ENCODE results near the gene B4GALT2.

DNA sequence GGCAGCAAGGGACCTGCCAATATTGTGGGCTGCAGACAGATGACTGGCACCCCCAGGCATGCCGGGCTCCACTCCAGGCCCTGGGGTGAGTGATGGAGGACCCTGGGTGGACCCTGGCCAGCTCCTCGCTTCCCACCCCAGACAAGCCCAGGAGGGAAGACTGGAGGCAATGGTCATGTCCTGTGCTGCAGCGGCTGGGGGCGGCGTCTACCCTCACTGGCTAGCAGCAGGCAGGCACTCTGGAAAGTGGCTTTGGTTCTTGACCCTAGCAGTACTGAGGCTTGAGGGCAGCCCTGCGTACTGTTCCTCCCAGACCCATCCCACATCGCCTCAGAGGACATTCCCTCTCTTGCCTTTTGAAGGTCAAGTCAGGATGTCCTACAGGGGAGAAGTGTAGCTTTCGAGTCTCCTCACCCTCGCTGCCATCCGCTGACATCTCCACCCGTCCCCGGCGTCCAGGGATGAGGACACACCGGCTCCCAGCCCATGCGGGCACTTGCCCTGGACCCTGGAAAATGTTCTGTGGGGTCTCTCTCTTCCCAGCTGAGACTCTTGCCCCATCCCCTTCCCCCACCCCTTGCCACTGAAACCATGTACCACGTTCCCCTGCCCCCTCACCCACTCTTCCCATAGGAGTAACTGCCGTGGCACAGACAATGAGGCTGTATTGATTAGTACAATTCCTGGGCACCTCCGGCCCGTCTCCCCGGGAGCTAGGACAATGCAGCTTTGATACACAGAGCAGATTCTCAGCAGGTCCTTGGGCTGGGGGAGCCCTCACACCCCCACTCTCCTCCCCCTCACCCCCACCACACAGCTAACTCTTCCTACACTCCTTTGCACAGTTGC, 37.3 kb downstream of the B4GALT2 start:
- TF ChIP-seq, protein P1, sequence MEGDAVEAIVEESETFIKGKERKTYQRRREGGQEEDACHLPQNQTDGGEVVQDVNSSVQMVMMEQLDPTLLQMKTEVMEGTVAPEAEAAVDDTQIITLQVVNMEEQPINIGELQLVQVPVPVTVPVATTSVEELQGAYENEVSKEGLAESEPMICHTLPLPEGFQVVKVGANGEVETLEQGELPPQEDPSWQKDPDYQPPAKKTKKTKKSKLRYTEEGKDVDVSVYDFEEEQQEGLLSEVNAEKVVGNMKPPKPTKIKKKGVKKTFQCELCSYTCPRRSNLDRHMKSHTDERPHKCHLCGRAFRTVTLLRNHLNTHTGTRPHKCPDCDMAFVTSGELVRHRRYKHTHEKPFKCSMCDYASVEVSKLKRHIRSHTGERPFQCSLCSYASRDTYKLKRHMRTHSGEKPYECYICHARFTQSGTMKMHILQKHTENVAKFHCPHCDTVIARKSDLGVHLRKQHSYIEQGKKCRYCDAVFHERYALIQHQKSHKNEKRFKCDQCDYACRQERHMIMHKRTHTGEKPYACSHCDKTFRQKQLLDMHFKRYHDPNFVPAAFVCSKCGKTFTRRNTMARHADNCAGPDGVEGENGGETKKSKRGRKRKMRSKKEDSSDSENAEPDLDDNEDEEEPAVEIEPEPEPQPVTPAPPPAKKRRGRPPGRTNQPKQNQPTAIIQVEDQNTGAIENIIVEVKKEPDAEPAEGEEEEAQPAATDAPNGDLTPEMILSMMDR (IDR thresholded peaks at IDR 0.05; ENCODE audit: control extremely low read depth in 1 of 3, insufficient read depth in 1 of 3, low read depth in 1 of 3, low read length in 3 of 3) = no peak
- TF ChIP-seq TEAD4 (IDR thresholded peaks at IDR 0.05; ENCODE audit: low read depth, low read length) = no peak
- no peak for TF ChIP-seq MAFK (IDR thresholded peaks at IDR 0.05; ENCODE audit: low read depth, low read length)
- no peak for TF ChIP-seq EP300 (IDR thresholded peaks at IDR 0.05; ENCODE audit: borderline replicate concordance in 1 of 2, low read depth in 2 of 2, low read length in 2 of 2)
- TF ChIP-seq BCL11A (IDR thresholded peaks at IDR 0.05; ENCODE audit: low read depth in 2 of 2, low read length in 2 of 2) = no peak
- TF ChIP-seq KDM1A (IDR thresholded peaks at IDR 0.05; ENCODE audit: borderline replicate concordance, low read length) = no peak
- no peak for TF ChIP-seq ATF3 (IDR thresholded peaks at IDR 0.05; ENCODE audit: insufficient read depth, low read depth, low read length)
- TF ChIP-seq EZH2 (IDR thresholded peaks at IDR 0.05; ENCODE audit: low read depth, low read length, severe bottlenecking) = no peak
- TF ChIP-seq EGR1 (IDR thresholded peaks at IDR 0.05; ENCODE audit: borderline replicate concordance, low read depth, low read length) = no peak

All from H1 (cell line).